ENCODE measurements around the gene KRT85.

- TF ChIP-seq POLR2A (IDR thresholded peaks at IDR 0.05; ENCODE audit: low read depth, low read length) (no peak), POLR2AphosphoS5 (IDR thresholded peaks at IDR 0.05; ENCODE audit: low read depth, low read length) (no peak), TAF1 (IDR thresholded peaks at IDR 0.05; ENCODE audit: low read depth, low read length) (no peak), PAX5 (IDR thresholded peaks at IDR 0.05; ENCODE audit: insufficient read depth, low read length, severe bottlenecking) (no peak), POU2F2 (IDR thresholded peaks at IDR 0.05; ENCODE audit: low read depth, low read length) (no peak)
These were observed 51.0 kb downstream of the KRT85 start for GRCh38 chr12:52316290-52316689.
